ENCODE results near the gene RO60. TPM values are rescaled to one million over a fixed set of nuclear protein-coding genes. Genes with fewer than 3 reads are reported as not detected.

RO60 gene
- polyA plus RNA-seq, 6 donors from 2014 or later, result 85.3 to 118 (median 102) TPM

DNA sequence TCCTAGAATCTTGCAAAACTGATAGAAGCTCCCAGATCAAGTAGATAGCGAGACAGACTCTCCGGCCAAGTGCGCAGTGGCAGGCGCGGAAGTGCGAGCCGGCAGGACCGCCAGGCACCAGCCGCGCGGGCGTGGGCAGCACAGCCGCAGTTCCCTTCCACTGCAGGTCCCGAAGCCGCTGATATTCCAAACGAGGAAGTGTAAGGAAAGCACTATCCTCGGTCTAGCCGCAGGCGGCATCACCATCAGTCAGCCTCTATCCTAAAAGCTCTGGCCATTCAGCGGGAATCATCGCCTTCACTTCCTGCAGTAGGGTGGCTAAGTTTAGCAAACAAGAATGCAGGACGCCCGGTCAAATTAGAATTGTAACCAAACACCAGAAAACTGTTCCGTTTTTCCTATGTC is 45.1 kb downstream of the RO60 start:
- Mint-ChIP-seq H3K9me3 (no peaks in the 10 kb centered on the region), H3K27ac (peak overlapping the region in 4 of 6 donors; percentile 44 to 97 (median 70)), H3K4me1 (peaks cover 19 to 25% (median 20%) of the 10 kb centered on the region in 3 donors), H3K36me3 (peaks cover 0 to 6% of the 10 kb centered on the region in 2 donors), H3K4me3 (peak overlapping the region; percentile 87 to 97 (median 95)), H3K27me3 (peaks cover 0 to 4% (median 0%) of the 10 kb centered on the region in 3 donors)
- DNase-seq, result no peak
- ATAC-seq (ENCODE audit: low read depth in 2 of 2), result peak; percentile 35 to 41

DNA sequence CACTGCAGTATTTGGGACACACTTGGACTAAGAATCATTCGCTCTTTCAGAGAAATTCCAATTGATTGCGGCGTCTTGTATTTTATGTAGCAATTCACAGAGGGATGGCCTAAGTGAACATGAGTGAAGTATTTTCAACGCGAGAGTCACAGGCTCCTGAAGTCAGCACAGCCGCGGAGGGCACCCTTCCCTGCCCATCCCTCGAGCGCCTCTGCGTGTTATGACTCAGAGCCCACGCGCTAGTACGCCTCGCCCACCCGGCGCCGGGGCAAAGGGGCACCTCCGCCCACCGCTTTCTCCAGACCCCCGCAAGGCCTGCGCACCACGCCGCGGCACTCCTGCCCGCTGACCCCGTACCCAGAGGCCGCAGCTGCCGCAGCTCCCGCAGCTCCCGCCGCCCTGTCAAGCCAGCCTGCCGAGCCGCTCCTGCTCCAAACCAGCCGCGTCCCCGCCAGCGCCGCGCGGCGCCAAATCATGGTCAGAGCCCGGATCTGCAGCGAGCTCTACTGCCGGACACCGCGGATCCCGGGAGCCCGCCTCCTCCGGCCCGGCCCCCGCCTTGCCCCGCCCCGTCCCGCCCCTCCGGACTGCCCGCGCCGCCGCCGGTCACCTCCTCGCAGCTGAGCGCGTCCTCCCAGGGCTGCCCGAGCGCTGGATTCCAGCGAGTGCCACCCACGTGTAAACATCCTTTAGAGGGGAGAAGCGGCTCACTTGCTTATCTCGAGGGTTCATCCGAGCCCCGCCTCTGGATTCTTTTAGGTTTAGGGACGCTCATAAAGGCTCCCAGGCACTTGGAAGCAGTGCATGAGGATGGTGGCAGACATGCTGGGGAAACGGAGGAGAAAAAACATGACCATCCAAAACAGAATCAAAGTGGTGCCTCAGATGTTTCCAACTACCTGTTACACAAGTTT is 45.8 kb downstream of the RO60 start, which contains the start of gene GLRX2:
GLRX2 (minus strand) TSS at position 508 of the 914 bp plus-strand sequence; CDS start at position 476, 32 bp downstream.
- DNase-seq, result peak; percentile 39
- no peaks in the 10 kb centered on the region for H3K9me3 Mint-ChIP-seq
- ATAC-seq (ENCODE audit: low read depth in 2 of 2), result peak; percentile 85 to 86
- H3K36me3 Mint-ChIP-seq, result peaks cover 0 to 6% of the 10 kb centered on the region in 2 donors
- peak within 1 kb of the TSS; percentile 87 to 97 (median 95) for H3K4me3 Mint-ChIP-seq
- peak within 1 kb of the TSS; percentile 58 to 97 (median 76) for H3K27ac Mint-ChIP-seq
- peaks cover 0 to 4% (median 0%) of the 10 kb centered on the region in 3 donors for H3K27me3 Mint-ChIP-seq
- peaks cover 19 to 25% (median 20%) of the 10 kb centered on the region in 3 donors for H3K4me1 Mint-ChIP-seq

- H3K4me1 Mint-ChIP-seq, result peaks cover 19 to 25% (median 20%) of the 10 kb centered on the region in 3 donors
- H3K4me3 Mint-ChIP-seq, result peak overlapping the region; percentile 84 to 97 (median 95)
- H3K36me3 Mint-ChIP-seq, result no peaks in the 10 kb centered on the region
- no peak for ATAC-seq (ENCODE audit: low read depth in 2 of 2)
- no peak for DNase-seq
- H3K27ac Mint-ChIP-seq, result peak overlapping the region in 4 of 6 donors; percentile 58 to 82 (median 67)
- H3K27me3 Mint-ChIP-seq, result peaks cover 0 to 4% (median 0%) of the 10 kb centered on the region in 3 donors
- H3K9me3 Mint-ChIP-seq, result no peaks in the 10 kb centered on the region
Observed at GRCh38 chr1:193105821-193106177, 46.4 kb downstream of the RO60 start.

GRCh38 chr1:193108471-193108870 is 49.1 kb downstream of the RO60 start:
- no peak for ATAC-seq (ENCODE audit: low read depth in 2 of 2)
- Mint-ChIP-seq H3K36me3 (no peaks in the 10 kb centered on the region), H3K4me3 (peak overlapping the region in 1 of 8 donors; percentile 34), H3K27ac (no peak overlapping the region), H3K4me1 (peaks cover 11 to 14% (median 14%) of the 10 kb centered on the region in 3 donors), H3K9me3 (no peaks in the 10 kb centered on the region), H3K27me3 (peaks cover 0 to 4% (median 0%) of the 10 kb centered on the region in 3 donors)
- no peak for DNase-seq

Other genes starting within 250 kb of the RO60 start
- 10 to 100 TPM; 40.8 to 59.5 (median 45.0) TPM for gene UCHL5, start 252 bp upstream of the RO60 start, polyA plus RNA-seq (ENCODE audit: low read depth in 6 of 6)
- 10 to 100 TPM in 2 of 6 donors, 1 to 10 TPM in 4; 5.7 to 13.3 (median 7.5) TPM for gene GLRX2, start 45.8 kb downstream of the RO60 start, polyA plus RNA-seq (ENCODE audit: low read depth in 6 of 6)
- gene CDC73, start 62.4 kb downstream of the RO60 start, polyA plus RNA-seq (ENCODE audit: low read depth in 6 of 6), result 10 to 100 TPM; 49.0 to 78.3 (median 62.7) TPM
- gene B3GALT2, start 127.0 kb downstream of the RO60 start, polyA plus RNA-seq (ENCODE audit: low read depth in 6 of 6), result under 1 TPM in 2 of 6 donors, not detected in 4; 0.22 to 0.34 TPM

All from naive B cell (primary cell).